Measurements from ENCODE around the gene PRELID3B. TPM values are rescaled to one million over a fixed set of nuclear protein-coding genes. Genes with fewer than 3 reads are reported as not detected.

PRELID3B gene
- total and polyA plus RNA-seq, 2 of the 13 experiments (the other 11 are each of a cell fraction or from before 2014, with no cell fraction given): 23.3 to 42.6 TPM

DNA sequence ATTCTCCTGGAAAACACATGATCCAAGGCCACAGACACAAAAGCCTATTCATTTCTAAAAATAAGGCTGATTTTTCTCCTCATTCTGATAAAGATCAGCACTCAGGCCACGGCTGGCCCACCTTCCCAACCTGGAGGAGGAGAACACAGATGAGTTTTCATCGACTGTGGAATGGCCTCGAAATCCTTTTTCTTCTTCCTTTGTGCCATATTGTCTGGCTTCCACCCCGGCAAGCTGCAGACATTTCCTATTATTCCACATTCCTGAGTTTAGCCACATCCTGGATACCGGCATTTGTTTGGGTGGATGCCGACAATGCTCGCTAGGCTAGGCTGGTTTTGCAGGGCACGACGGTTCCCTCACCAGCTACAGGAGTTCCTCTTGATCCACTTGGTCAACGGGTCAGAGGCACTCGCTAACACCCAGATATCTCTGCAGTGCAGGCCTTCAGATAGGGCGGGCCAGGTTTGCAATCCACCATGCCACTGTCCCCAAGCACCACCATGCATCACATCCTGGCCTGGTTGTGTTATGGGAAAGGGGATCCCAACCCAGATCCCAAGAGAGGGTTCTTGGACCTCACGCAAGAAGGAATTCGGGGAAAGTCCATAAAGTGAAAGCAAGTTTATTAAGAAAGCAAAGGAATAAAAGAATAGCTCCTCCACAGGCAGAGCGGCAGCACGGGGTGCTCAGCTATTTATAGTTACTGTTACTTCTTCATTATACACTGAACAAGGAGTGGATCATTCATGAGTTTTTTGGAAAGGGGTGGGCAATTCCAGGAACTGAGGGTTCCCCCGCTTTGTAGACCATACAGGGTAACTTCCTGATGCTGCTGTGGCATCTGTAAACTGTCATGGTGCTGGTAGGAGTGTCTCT, 31.4 kb downstream of the PRELID3B start (continued):
- no peak for TF ChIP-seq KMT2B (CRISPR knock-in tag; IDR thresholded peaks at IDR 0.05)
- no peak for TF ChIP-seq MEIS1 (CRISPR knock-in tag; IDR thresholded peaks at IDR 0.05; ENCODE audit: borderline replicate concordance)
- TF ChIP-seq ZNF782 (CRISPR knock-in tag; IDR thresholded peaks at IDR 0.05; ENCODE audit: borderline replicate concordance): no peak
- TF ChIP-seq NPAS2 (CRISPR knock-in tag; IDR thresholded peaks at IDR 0.05; ENCODE audit: borderline replicate concordance): no peak
- no peak for TF ChIP-seq GPN1 (CRISPR knock-in tag; IDR thresholded peaks at IDR 0.05; ENCODE audit: borderline replicate concordance)
- no peak for TF ChIP-seq SMAD1 (CRISPR knock-in tag; IDR thresholded peaks at IDR 0.05; ENCODE audit: borderline replicate concordance, low read depth)
- TF ChIP-seq NCOA1 (CRISPR knock-in tag; IDR thresholded peaks at IDR 0.05): no peak
- TF ChIP-seq, protein P1, sequence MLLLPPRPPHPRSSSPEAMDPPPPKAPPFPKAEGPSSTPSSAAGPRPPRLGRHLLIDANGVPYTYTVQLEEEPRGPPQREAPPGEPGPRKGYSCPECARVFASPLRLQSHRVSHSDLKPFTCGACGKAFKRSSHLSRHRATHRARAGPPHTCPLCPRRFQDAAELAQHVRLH (CRISPR knock-in tag; IDR thresholded peaks at IDR 0.05; ENCODE audit: borderline replicate concordance, low read depth): no peak; the same call in 1 of the 2 replicates
- 0 out of 2 replicates have a peak, but pooled peaks have one; percentile 36 for TF ChIP-seq ZNF598 (CRISPR knock-in tag; IDR thresholded peaks at IDR 0.05; ENCODE audit: borderline replicate concordance)
- TF ChIP-seq IKZF1 (IDR thresholded peaks at IDR 0.05): no peak
- TF ChIP-seq SUZ12 (IDR thresholded peaks at IDR 0.05; ENCODE audit: low read depth, low read length): no peak
- no peak for TF ChIP-seq HNRNPLL (IDR thresholded peaks at IDR 0.05; ENCODE audit: low read depth, low read length, poor library complexity, severe bottlenecking)
- TF ChIP-seq, protein P2, sequence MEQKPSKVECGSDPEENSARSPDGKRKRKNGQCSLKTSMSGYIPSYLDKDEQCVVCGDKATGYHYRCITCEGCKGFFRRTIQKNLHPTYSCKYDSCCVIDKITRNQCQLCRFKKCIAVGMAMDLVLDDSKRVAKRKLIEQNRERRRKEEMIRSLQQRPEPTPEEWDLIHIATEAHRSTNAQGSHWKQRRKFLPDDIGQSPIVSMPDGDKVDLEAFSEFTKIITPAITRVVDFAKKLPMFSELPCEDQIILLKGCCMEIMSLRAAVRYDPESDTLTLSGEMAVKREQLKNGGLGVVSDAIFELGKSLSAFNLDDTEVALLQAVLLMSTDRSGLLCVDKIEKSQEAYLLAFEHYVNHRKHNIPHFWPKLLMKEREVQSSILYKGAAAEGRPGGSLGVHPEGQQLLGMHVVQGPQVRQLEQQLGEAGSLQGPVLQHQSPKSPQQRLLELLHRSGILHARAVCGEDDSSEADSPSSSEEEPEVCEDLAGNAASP (CRISPR knock-in tag; IDR thresholded peaks at IDR 0.05; ENCODE audit: borderline replicate concordance): no peak
- no peak for TF ChIP-seq CHCHD3 (CRISPR knock-in tag; IDR thresholded peaks at IDR 0.05)
- TF ChIP-seq NKX3-1 (CRISPR knock-in tag; IDR thresholded peaks at IDR 0.05): no peak
- TF ChIP-seq RFXAP (CRISPR knock-in tag; IDR thresholded peaks at IDR 0.05; ENCODE audit: borderline replicate concordance): no peak
- TF ChIP-seq SMAD9 (CRISPR knock-in tag; IDR thresholded peaks at IDR 0.05): no peak
- no peak for TF ChIP-seq ZNF776 (CRISPR knock-in tag; IDR thresholded peaks at IDR 0.05)
- TF ChIP-seq ZNF557 (CRISPR knock-in tag; IDR thresholded peaks at IDR 0.05): no peak
- TF ChIP-seq GTF2F1 (IDR thresholded peaks at IDR 0.05; ENCODE audit: low read length): no peak
- TF ChIP-seq HNRNPH1 (optimal IDR thresholded peaks at IDR 0.05; ENCODE audit: low read depth, low read length): no peak
- TF ChIP-seq MAZ (IDR thresholded peaks at IDR 0.05; ENCODE audit: borderline replicate concordance, low read depth, low read length): no peak
- TF ChIP-seq MAZ (CRISPR knock-in tag; IDR thresholded peaks at IDR 0.05; ENCODE audit: low read depth): no peak
- no peak for TF ChIP-seq FOSL1 (CRISPR knock-in tag; IDR thresholded peaks at IDR 0.05; ENCODE audit: borderline replicate concordance)
- peak; percentile 81 for TF ChIP-seq ZNF747 (CRISPR knock-in tag; IDR thresholded peaks at IDR 0.05; ENCODE audit: borderline replicate concordance)
- no peak for TF ChIP-seq ZNF468 (CRISPR knock-in tag; IDR thresholded peaks at IDR 0.05)
- TF ChIP-seq CHD2 (IDR thresholded peaks at IDR 0.05; ENCODE audit: low read depth, low read length): no peak
- TF ChIP-seq, protein P3, sequence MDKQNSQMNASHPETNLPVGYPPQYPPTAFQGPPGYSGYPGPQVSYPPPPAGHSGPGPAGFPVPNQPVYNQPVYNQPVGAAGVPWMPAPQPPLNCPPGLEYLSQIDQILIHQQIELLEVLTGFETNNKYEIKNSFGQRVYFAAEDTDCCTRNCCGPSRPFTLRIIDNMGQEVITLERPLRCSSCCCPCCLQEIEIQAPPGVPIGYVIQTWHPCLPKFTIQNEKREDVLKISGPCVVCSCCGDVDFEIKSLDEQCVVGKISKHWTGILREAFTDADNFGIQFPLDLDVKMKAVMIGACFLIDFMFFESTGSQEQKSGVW (CRISPR knock-in tag; IDR thresholded peaks at IDR 0.05; ENCODE audit: borderline replicate concordance): no peak
- no peak for TF ChIP-seq EZH2 (conservative IDR thresholded peaks at IDR 0.05; ENCODE audit: low read depth, low read length)
- TF ChIP-seq NFYC (CRISPR knock-in tag; IDR thresholded peaks at IDR 0.05): no peak
- TF ChIP-seq ZNF17 (CRISPR knock-in tag; IDR thresholded peaks at IDR 0.05): no peak

All from HepG2 (cell line).